K562 (cell line): ENCODE measurements around the gene TUBG2. TPM values are rescaled to one million over a fixed set of nuclear protein-coding genes. Genes with fewer than 3 reads are reported as not detected.

Source experiments
- CHD1 ChIP-seq: fragments of 200-600 bp; sonication (generic); IDR thresholded peaks from one replicate; pipeline ENCODE4 v1.6.1; 2012; ENCODE audit warnings: mild to moderate bottlenecking, moderate library complexity, low read length, inconsistent platforms
- CREB1 ChIP-seq, 2 experiments: sonication (generic) in 1 of 2; formaldehyde crosslinking in 1 of 2; IDR thresholded peaks; 2 replicates each; pipeline versions ENCODE4 v1.6.1 to v1.8.0; 2012 to 2022; ENCODE audit warnings: inconsistent platforms in 1 of 2, mild to moderate bottlenecking in 1 of 2, missing genetic modification reagents in 1 of 2, moderate library complexity in 1 of 2
- EP300 ChIP-seq: IDR thresholded peaks from 2 replicates; pipeline ENCODE4 v1.6.1; 2012; ENCODE audit warnings: low read length, improper control_type of control experiment
- GABPB2 ChIP-seq: fragments of 250-450 bp; sonication (Bioruptor Pico); conservative IDR thresholded peaks from 2 replicates; pipeline ENCODE4 v1.5.1; 2021; ENCODE audit warnings: mild to moderate bottlenecking
- HDGF ChIP-seq: fragments of 450-650 bp; IDR thresholded peaks from 2 replicates; pipeline ENCODE4 v1.6.1; 2016
- MCM5 ChIP-seq: fragments of 450-650 bp; IDR thresholded peaks from 2 replicates; pipeline ENCODE4 v1.6.1; 2016; ENCODE audit warnings: low read depth
- PML ChIP-seq: IDR thresholded peaks from 2 replicates; pipeline ENCODE4 v1.6.1; 2012; ENCODE audit warnings: low read length, inconsistent platforms
- RFX1 ChIP-seq: fragments of 450-650 bp; IDR thresholded peaks from 2 replicates; pipeline ENCODE4 v1.6.1; 2016; ENCODE audit warnings: mild to moderate bottlenecking, moderate library complexity
- SIN3B ChIP-seq: fragments of 450-650 bp; IDR thresholded peaks from 2 replicates; pipeline ENCODE4 v1.6.1; 2017; ENCODE audit warnings: low read depth, mild to moderate bottlenecking, moderate library complexity
- SMAD2 ChIP-seq: fragments of 150-350 bp; IDR thresholded peaks from 2 replicates; pipeline ENCODE4 v1.6.1; 2014; ENCODE audit warnings: low read depth, mild to moderate bottlenecking, low read length
- SMARCA5 ChIP-seq: fragments of 450-650 bp; IDR thresholded peaks from 2 replicates; pipeline ENCODE4 v1.6.1; 2016
- TAF1 ChIP-seq: IDR thresholded peaks from 2 replicates; pipeline ENCODE4 v1.6.1; 2011; ENCODE audit warnings: mild to moderate bottlenecking, low read length, moderate library complexity; ENCODE audit not compliant: insufficient read depth, control insufficient read depth, severe bottlenecking; ENCODE audit errors: extremely low read depth
- TAF7 ChIP-seq: fragments of 450-650 bp; IDR thresholded peaks from 2 replicates; pipeline ENCODE4 v1.6.1; 2016; ENCODE audit warnings: missing genetic modification characterization, missing compliant biosample characterization
- TCF7L2 ChIP-seq: fragments of 150-350 bp; IDR thresholded peaks from 2 replicates; pipeline ENCODE4 v1.6.1; 2016; ENCODE audit warnings: low read depth, mild to moderate bottlenecking, low read length, moderate library complexity
- TRIM28 ChIP-seq: fragments of 450-650 bp; IDR thresholded peaks from 2 replicates; pipeline ENCODE4 v1.6.1; 2017
- U2AF1 ChIP-seq: fragments of 200-400 bp; formaldehyde crosslinking; optimal IDR thresholded peaks from 2 replicates; pipeline ENCODE3; 2017; ENCODE audit warnings: mild to moderate bottlenecking, low read depth, low read length, moderate library complexity
- ZBED1 ChIP-seq: IDR thresholded peaks from 2 replicates; pipeline ENCODE4 v1.6.1; 2014
- ZFP30 ChIP-seq: fragments of 250-450 bp; sonication (Bioruptor Pico); IDR thresholded peaks from 2 replicates; pipeline ENCODE4 v1.8.0; 2022; ENCODE audit warnings: moderate library complexity, mild to moderate bottlenecking, inconsistent platforms, borderline replicate concordance
- ZFPM2 ChIP-seq: fragments of 250-450 bp; sonication (Bioruptor Pico); IDR thresholded peaks from 2 replicates; pipeline ENCODE4 v1.5.1; 2022; ENCODE audit warnings: mild to moderate bottlenecking
- ZNF696 ChIP-seq: fragments of 250-450 bp; sonication (Bioruptor Pico); conservative IDR thresholded peaks from 2 replicates; pipeline ENCODE4 v1.4.0; 2020; ENCODE audit warnings: mild to moderate bottlenecking, moderate library complexity
- ZNF77 ChIP-seq: fragments of 250-450 bp; sonication (Bioruptor Pico); IDR thresholded peaks from 2 replicates; pipeline ENCODE4 v1.5.0; 2020
- polyA plus RNA-seq, 8 experiments: library from polyadenylated mRNA; depleted of rRNA in 4 of 8; stranded (reverse) in 5 of 8; unstranded in 3 of 8; fragments of >200 nt; fragmentation: Nextera tagmentation in 2 of 8; fragmentation: Illumina TruSeq in 1 of 8; extraction: Ambion mirVana in 2 of 8; extraction: Trizol in 1 of 8; gene quantifications; 2 replicates each; pipeline versions ENCODE4 v1.2.1 to v1.2.3, GENCODE V29; 2011 to 2014; ENCODE audit warnings: inconsistent platforms in 1 of 8, missing spikeins in 1 of 8
- total RNA-seq, 7 experiments: library from RNA; depleted of rRNA in 6 of 7; stranded (reverse); fragments of >200 nt in 6 of 7; fragmentation: Illumina TruSeq in 2 of 7; extraction: Trizol in 2 of 7; gene quantifications; 2 replicates each; pipeline versions ENCODE4 v1.2.1 to v1.2.3, GENCODE V29; 2011 to 2021; ENCODE audit warnings: low replicate concordance in 1 of 7
- TF ChIP-seq, protein P1 (sequence below): fragments of 150-350 bp; conservative IDR thresholded peaks from 2 replicates; pipeline ENCODE4 v1.6.1; 2014; ENCODE audit warnings: low read length
- TF ChIP-seq, protein P2 (sequence below): fragments of 250-450 bp; sonication (Bioruptor Pico); IDR thresholded peaks from 2 replicates; pipeline ENCODE4 v1.8.0; 2022; ENCODE audit warnings: inconsistent platforms
- TF ChIP-seq, protein P3 (sequence below): fragments of 450-650 bp; formaldehyde crosslinking; IDR thresholded peaks from 2 replicates; pipeline ENCODE4 v1.4.0; 2020; ENCODE audit warnings: mild to moderate bottlenecking, moderate library complexity

The TUBG2 gene
- total and polyA plus RNA-seq, 9 of the 15 experiments (the other 6 are each of a cell fraction or from before 2014, with no cell fraction given), result 0.09 to 0.80 (median 0.24) TPM; not detected in 2

DNA sequence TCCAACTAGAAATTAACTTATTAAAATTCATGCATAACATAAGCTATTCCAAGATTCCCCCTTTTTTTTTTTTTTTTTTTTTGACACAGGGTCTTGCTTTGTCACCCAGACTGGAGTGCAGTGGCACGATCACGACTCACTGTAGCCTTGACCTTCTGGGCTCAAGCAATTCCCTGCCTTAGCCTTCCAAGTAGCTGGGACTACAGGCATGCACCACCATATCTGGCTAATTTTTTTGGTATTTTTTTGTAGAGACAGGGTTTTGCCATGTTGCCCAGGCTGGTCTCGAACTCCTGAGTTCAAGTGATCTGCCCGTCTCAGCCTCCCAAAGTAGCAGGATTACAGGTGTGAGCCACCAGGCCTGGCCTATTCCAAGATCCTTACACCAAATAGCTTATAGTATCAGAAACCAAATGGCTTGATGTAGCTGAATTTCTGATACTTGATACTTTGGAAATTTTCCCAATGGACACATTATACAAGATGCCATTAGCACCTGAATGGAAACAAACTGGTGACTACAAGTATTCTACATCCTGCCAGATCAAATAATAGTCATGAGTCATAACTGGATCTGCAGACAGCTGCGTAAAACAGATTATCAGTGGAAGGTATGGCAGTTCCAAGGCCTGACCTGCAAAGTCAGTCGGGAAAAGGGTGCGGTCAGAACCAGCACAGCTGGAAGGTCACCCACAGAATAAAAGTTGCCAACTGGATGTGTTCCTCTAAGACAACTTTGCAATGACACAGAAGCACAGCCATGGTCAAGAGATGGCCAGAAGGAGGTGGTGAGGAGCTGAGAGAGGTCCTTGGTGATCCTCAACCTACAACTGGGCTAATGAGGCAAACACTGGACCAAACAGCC, 35.1 kb upstream of the TUBG2 start (continued):
- TF ChIP-seq, protein P1, sequence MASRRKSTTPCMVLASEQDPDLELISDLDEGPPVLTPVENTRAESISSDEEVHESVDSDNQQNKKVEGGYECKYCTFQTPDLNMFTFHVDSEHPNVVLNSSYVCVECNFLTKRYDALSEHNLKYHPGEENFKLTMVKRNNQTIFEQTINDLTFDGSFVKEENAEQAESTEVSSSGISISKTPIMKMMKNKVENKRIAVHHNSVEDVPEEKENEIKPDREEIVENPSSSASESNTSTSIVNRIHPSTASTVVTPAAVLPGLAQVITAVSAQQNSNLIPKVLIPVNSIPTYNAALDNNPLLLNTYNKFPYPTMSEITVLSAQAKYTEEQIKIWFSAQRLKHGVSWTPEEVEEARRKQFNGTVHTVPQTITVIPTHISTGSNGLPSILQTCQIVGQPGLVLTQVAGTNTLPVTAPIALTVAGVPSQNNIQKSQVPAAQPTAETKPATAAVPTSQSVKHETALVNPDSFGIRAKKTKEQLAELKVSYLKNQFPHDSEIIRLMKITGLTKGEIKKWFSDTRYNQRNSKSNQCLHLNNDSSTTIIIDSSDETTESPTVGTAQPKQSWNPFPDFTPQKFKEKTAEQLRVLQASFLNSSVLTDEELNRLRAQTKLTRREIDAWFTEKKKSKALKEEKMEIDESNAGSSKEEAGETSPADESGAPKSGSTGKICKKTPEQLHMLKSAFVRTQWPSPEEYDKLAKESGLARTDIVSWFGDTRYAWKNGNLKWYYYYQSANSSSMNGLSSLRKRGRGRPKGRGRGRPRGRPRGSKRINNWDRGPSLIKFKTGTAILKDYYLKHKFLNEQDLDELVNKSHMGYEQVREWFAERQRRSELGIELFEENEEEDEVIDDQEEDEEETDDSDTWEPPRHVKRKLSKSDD, result no peak
- TF ChIP-seq ZNF77 (no peak), ZBED1 (no peak), TRIM28 (no peak), SIN3B (no peak), SMARCA5 (0 out of 2 replicates have a peak, but pooled peaks have one; percentile 30), ZNF696 (CRISPR knock-in tag) (no peak), CHD1 (no peak), PML (peak; percentile 89), TCF7L2 (no peak), EP300 (peak; percentile 91), ZFP30 (no peak), TAF7 (tag) (no peak), HDGF (no peak), RFX1 (no peak), U2AF1 (no peak), SMAD2 (no peak), TAF1 (no peak), ZFPM2 (CRISPR knock-in tag) (no peak), GABPB2 (no peak), MCM5 (no peak), CREB1 (IDR thresholded peaks at IDR 0.05) (peak; percentile 39; the same call in 1 of the 2 replicates), CREB1 (CRISPR knock-in tag; IDR thresholded peaks at IDR 0.05) (no peak)
- TF ChIP-seq, protein P2, sequence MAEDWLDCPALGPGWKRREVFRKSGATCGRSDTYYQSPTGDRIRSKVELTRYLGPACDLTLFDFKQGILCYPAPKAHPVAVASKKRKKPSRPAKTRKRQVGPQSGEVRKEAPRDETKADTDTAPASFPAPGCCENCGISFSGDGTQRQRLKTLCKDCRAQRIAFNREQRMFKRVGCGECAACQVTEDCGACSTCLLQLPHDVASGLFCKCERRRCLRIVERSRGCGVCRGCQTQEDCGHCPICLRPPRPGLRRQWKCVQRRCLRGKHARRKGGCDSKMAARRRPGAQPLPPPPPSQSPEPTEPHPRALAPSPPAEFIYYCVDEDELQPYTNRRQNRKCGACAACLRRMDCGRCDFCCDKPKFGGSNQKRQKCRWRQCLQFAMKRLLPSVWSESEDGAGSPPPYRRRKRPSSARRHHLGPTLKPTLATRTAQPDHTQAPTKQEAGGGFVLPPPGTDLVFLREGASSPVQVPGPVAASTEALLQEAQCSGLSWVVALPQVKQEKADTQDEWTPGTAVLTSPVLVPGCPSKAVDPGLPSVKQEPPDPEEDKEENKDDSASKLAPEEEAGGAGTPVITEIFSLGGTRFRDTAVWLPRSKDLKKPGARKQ (CRISPR knock-in tag), result no peak
- TF ChIP-seq, protein P3, sequence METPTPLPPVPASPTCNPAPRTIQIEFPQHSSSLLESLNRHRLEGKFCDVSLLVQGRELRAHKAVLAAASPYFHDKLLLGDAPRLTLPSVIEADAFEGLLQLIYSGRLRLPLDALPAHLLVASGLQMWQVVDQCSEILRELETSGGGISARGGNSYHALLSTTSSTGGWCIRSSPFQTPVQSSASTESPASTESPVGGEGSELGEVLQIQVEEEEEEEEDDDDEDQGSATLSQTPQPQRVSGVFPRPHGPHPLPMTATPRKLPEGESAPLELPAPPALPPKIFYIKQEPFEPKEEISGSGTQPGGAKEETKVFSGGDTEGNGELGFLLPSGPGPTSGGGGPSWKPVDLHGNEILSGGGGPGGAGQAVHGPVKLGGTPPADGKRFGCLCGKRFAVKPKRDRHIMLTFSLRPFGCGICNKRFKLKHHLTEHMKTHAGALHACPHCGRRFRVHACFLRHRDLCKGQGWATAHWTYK (CRISPR knock-in tag), result no peak
